ENCODE data around the gene RANGAP1. TPM values are rescaled to one million over a fixed set of nuclear protein-coding genes. Genes with fewer than 3 reads are reported as not detected.

Gene RANGAP1
- total RNA-seq, 1 donor from 2014 or later: 49.3 TPM

GRCh38 chr22:41222846-41223507, 63.0 kb downstream of the RANGAP1 start:
- TF ChIP-seq CTCF (IDR thresholded peaks at IDR 0.05; ENCODE audit: unreplicated experiment): no peak
- no peak overlapping the region for H3K27ac Mint-ChIP-seq
- H3K4me3 Mint-ChIP-seq: no peak overlapping the region
- H3K27me3 Mint-ChIP-seq (ENCODE audit: low read depth): no peaks in the 10 kb centered on the region
- no peaks in the 10 kb centered on the region for H3K9me3 Mint-ChIP-seq
- DNase-seq (ENCODE audit: low spot score in 2 of 2, unreplicated experiment in 2 of 2): no peak
- peaks cover 29% of the 10 kb centered on the region for H3K36me3 Mint-ChIP-seq
- no peaks in the 10 kb centered on the region for H3K4me1 Mint-ChIP-seq

- H3K4me3 Mint-ChIP-seq: no peak overlapping the region
- peak overlapping the region; percentile 88 for H3K27ac Mint-ChIP-seq
- peaks cover 54% of the 10 kb centered on the region for H3K36me3 Mint-ChIP-seq
- no peak for DNase-seq (ENCODE audit: low spot score in 2 of 2, unreplicated experiment in 2 of 2)
- TF ChIP-seq CTCF (IDR thresholded peaks at IDR 0.05; ENCODE audit: unreplicated experiment): no peak
- H3K27me3 Mint-ChIP-seq (ENCODE audit: low read depth): no peaks in the 10 kb centered on the region
- H3K4me1 Mint-ChIP-seq: peaks cover 8% of the 10 kb centered on the region
- peaks cover 16% of the 10 kb centered on the region for H3K9me3 Mint-ChIP-seq
Observed at GRCh38 chr22:41217553-41218157, 68.3 kb downstream of the RANGAP1 start.

- Mint-ChIP-seq H3K27me3 (ENCODE audit: low read depth) (no peaks in the 10 kb centered on the region), H3K4me1 (peaks cover 8% of the 10 kb centered on the region), H3K36me3 (peaks cover 56% of the 10 kb centered on the region), H3K4me3 (no peak overlapping the region), H3K9me3 (peaks cover 16% of the 10 kb centered on the region), H3K27ac (peak overlapping the region; percentile 88)
- DNase-seq (ENCODE audit: low spot score in 2 of 2, unreplicated experiment in 2 of 2): no peak
- TF ChIP-seq CTCF (IDR thresholded peaks at IDR 0.05; ENCODE audit: unreplicated experiment): no peak
Observed at GRCh38 chr22:41216984-41217383, 69.0 kb downstream of the RANGAP1 start.

GRCh38 chr22:41215926-41216325, 70.1 kb downstream of the RANGAP1 start:
- H3K9me3 Mint-ChIP-seq: peaks cover 16% of the 10 kb centered on the region
- no peak overlapping the region for H3K27ac Mint-ChIP-seq
- H3K36me3 Mint-ChIP-seq: peaks cover 54% of the 10 kb centered on the region
- no peak for TF ChIP-seq CTCF (IDR thresholded peaks at IDR 0.05; ENCODE audit: unreplicated experiment)
- no peak for DNase-seq (ENCODE audit: low spot score in 2 of 2, unreplicated experiment in 2 of 2)
- H3K4me3 Mint-ChIP-seq: no peak overlapping the region
- H3K4me1 Mint-ChIP-seq: peaks cover 8% of the 10 kb centered on the region
- no peaks in the 10 kb centered on the region for H3K27me3 Mint-ChIP-seq (ENCODE audit: low read depth)

GRCh38 chr22:41215409-41215808, 70.6 kb downstream of the RANGAP1 start:
- Mint-ChIP-seq H3K4me1 (peaks cover 8% of the 10 kb centered on the region), H3K4me3 (no peak overlapping the region), H3K9me3 (peaks cover 16% of the 10 kb centered on the region), H3K27me3 (ENCODE audit: low read depth) (no peaks in the 10 kb centered on the region), H3K27ac (no peak overlapping the region), H3K36me3 (peaks cover 56% of the 10 kb centered on the region)
- no peak for TF ChIP-seq CTCF (IDR thresholded peaks at IDR 0.05; ENCODE audit: unreplicated experiment)
- DNase-seq (ENCODE audit: low spot score in 2 of 2, unreplicated experiment in 2 of 2): no peak
